Heart left ventricle (tissue), 13 donors: Measurements from ENCODE around the gene RAB43.

Experiments
- POLR2A ChIP-seq, 2 donors: fragments of 450-650 bp; IDR thresholded peaks; one replicate each; pipeline ENCODE4 v1.6.1; 2017; ENCODE audit warnings: antibody characterized with exemption in 2 of 2, mild to moderate bottlenecking in 2 of 2, moderate library complexity in 2 of 2
- TF ChIP-seq, protein P1 (sequence below), 12 donors: fragments of 200-600 bp; sonication (generic) in 4 of 12; IDR thresholded peaks; one replicate each; pipeline versions ENCODE4 v1.5.0 to v1.8.0; 2018 to 2022; ENCODE audit warnings: antibody characterized with exemption in 12 of 12, mild to moderate bottlenecking in 5 of 12
- donor health status: ischemic (EF 13 %, LVEDD 7.1; RV severe dilation, severe dysfunction).
- donor health status: DM: no; HTN: yes; CAD: no.
- donor health status: DM: no; HTN: no; CAD: no.
- donor health status: ischemic (EF 25% LVEDD 6.9; RV normal size, moderate dysfunction).
- donor health status: ischemic (EF 25% LVEDD 5.7; RV mildly dilated, moderate dysfunction).
- donor health status: ischemic (EF 35%, LVEDD 5.7; RV mildly dilated, moderate dysfunction).
- donor health status: nonischemic (EF 11% LVEDD 7.7; RV severe dilation, severe dysfunction).
- donor health status: DM: yes; HTN: yes; CAD: no.
- donor health status: PGD.
- donor health status: ischemic (EF 29% LVEDD 5.4; RV normal size, mild dysfunction).
- donor health status: nonischemic (EF 23%, LVEDD 6.1; RV moderate dilation, normal function).

- TF ChIP-seq, protein P1, sequence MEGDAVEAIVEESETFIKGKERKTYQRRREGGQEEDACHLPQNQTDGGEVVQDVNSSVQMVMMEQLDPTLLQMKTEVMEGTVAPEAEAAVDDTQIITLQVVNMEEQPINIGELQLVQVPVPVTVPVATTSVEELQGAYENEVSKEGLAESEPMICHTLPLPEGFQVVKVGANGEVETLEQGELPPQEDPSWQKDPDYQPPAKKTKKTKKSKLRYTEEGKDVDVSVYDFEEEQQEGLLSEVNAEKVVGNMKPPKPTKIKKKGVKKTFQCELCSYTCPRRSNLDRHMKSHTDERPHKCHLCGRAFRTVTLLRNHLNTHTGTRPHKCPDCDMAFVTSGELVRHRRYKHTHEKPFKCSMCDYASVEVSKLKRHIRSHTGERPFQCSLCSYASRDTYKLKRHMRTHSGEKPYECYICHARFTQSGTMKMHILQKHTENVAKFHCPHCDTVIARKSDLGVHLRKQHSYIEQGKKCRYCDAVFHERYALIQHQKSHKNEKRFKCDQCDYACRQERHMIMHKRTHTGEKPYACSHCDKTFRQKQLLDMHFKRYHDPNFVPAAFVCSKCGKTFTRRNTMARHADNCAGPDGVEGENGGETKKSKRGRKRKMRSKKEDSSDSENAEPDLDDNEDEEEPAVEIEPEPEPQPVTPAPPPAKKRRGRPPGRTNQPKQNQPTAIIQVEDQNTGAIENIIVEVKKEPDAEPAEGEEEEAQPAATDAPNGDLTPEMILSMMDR (IDR thresholded peaks at IDR 0.05), result no peak
- no peak for TF ChIP-seq POLR2A (IDR thresholded peaks at IDR 0.05)
These were observed 15.7 kb downstream of the RAB43 start for GRCh38 chr3:129105862-129106261.
